ENCODE measurements around the gene SPOUT1.
A peak's percentile ranks its signal among the peaks of the same experiment; 100 is the strongest.

The SPOUT1 gene

GRCh38 chr9:128823903-128824406 lies 5.6 kb downstream of the SPOUT1 start:
- TF ChIP-seq, protein P1, sequence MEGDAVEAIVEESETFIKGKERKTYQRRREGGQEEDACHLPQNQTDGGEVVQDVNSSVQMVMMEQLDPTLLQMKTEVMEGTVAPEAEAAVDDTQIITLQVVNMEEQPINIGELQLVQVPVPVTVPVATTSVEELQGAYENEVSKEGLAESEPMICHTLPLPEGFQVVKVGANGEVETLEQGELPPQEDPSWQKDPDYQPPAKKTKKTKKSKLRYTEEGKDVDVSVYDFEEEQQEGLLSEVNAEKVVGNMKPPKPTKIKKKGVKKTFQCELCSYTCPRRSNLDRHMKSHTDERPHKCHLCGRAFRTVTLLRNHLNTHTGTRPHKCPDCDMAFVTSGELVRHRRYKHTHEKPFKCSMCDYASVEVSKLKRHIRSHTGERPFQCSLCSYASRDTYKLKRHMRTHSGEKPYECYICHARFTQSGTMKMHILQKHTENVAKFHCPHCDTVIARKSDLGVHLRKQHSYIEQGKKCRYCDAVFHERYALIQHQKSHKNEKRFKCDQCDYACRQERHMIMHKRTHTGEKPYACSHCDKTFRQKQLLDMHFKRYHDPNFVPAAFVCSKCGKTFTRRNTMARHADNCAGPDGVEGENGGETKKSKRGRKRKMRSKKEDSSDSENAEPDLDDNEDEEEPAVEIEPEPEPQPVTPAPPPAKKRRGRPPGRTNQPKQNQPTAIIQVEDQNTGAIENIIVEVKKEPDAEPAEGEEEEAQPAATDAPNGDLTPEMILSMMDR (IDR thresholded peaks at IDR 0.05; ENCODE audit: insufficient read depth, missing control alignments) = no peak
- FAIRE-seq = no peak
- no peak for DNase-seq (ENCODE audit: insufficient read length, low spot score)

DNA sequence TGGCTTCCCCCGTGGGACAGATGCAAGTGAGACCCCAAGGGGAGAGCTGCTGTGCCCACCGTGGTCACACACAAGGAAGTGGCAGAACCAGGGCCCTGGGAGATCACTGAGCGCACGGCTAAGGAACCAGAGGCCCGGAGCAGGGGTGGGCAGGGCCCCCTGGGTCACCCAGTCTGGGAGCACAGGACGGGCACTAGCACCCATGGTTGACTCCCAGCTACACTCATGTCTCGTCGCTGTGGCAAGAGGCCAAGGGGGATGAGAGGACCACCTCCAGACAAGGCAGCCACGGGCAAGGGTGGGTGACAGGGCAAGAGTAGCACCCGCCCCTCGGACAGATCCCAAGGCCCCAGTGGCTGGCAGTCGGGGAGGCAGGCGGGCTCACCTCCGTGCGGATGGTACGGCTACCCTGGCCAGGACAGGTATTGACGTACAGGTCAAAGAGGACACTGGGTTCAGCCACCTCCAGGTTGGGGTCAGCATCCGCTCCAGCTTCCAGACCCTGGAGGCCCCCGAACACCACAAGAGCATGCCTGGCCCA lies 6.2 kb downstream of the SPOUT1 start:
- TF ChIP-seq, protein P1 (IDR thresholded peaks at IDR 0.05; ENCODE audit: insufficient read depth, missing control alignments) = no peak
- FAIRE-seq (no peak), DNase-seq (ENCODE audit: insufficient read length, low spot score) (no peak)

- FAIRE-seq (no peak), DNase-seq (ENCODE audit: insufficient read length, low spot score) (no peak)
- TF ChIP-seq, protein P1 (IDR thresholded peaks at IDR 0.05; ENCODE audit: insufficient read depth, missing control alignments) = no peak
These were observed 7.1 kb downstream of the SPOUT1 start for GRCh38 chr9:128822407-128823042.

DNA sequence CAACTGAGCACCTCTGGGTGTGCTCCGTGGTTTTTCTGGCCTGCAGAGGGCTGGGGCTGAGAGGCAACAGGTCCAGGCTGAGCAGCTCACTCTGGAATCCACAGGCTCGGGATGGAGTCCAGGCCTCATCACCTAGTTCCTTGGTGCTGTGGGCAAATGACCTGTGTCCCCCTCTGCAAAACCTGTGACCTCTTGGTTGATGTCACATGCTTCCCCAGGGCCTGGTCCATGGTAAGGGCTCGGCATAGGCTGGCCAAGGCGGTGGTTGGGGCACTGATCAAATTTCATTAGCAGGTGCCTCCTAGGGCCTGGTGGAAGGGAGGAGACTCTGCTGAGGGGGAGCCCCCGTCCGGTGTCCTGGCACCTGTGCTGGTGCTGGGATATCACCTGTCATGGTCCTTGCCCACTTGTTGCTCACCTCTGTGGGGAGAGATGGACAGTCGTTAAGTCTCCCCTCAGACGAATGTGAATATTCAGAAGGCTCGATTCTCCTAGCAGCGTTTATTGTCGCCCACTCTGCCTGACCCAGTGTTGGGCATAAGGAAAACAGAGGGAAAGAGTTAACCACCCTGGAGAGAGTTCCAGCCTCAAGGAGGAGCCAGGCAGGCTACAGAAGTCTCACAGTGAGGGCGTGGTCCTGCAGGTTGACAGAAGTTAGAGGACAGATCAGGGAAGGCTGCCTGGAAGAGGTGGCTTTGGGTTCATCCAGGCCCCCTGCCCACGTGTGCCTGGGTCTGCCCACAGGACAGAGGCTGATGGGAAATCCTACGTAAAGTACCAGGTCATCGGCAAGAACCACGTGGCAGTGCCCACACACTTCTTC lies 7.8 kb downstream of the SPOUT1 start:
- DNase-seq (ENCODE audit: insufficient read length, low spot score) (no peak), FAIRE-seq (no peak)
- TF ChIP-seq, protein P1 (IDR thresholded peaks at IDR 0.05; ENCODE audit: insufficient read depth, missing control alignments) = no peak

DNA sequence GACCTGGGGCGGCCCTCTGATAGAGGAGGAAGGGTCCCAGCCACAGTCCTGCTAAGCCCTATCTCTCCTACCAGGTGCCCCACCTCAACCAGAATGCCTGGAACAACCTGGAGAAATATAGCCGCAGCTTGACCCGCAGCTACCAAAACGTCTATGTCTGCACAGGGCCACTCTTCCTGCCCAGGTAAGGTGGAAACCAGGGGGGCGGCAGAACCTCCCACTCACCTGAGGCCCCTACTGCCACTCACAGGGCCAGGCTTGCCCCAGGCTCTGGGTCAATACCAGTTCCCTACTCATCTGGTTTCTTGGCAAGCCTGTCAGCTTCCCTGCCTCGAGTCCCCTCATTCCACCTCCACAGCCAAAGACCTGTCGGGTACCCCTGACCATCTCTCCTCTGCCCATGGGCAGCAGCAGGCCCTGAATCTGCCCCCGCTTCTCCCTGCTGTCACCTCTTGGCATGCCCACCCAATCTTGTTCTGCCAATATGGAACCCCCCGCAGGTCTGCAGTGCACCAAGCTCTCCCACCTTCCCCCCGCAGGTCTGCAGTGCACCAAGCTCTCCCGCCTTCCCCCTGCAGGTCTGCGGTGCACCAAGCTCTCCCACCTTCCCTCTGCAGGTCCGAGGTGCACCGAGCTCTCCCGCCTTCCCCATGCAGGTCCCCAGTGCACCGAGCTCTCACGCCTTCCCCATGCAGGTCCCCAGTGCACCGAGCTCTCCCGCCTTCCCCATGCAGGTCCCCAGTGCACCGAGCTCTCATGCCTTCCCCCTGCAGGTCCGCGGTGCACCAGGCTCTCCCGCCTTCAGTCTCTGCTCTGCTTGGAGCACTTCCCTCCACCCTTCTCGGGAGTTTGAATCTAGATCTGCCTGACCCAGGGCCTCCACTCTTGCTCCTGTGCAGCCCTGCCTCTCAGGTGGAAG lies 8.7 kb downstream of the SPOUT1 start:
- TF ChIP-seq, protein P1 (IDR thresholded peaks at IDR 0.05; ENCODE audit: insufficient read depth, missing control alignments) = no peak
- DNase-seq (ENCODE audit: insufficient read length, low spot score) = no peak
- no peak for FAIRE-seq

GRCh38 chr9:128819716-128820664 lies 9.6 kb downstream of the SPOUT1 start:
- DNase-seq (ENCODE audit: insufficient read length, low spot score) (peak; percentile 76), FAIRE-seq (peak; percentile 85)
- TF ChIP-seq, protein P1 (IDR thresholded peaks at IDR 0.05; ENCODE audit: insufficient read depth, missing control alignments) = no peak
